SK-N-MC (cell line): Measurements from ENCODE around the gene POLR3A.
"Not testable (repeated sequence)": the region's sequence is repeated elsewhere in the genome, so short reads cannot be mapped to it uniquely, and the experiment has no call there.

Experiments used
- DNase-seq: peaks from one replicate; pipeline ENCODE4 v3.0.0-alpha.2; 2011; ENCODE audit warnings: low read depth, low spot score
- H3K27ac ChIP-seq: fragments of 200-600 bp; sonication (generic); 2 replicates; pipeline ENCODE4 v1.5.1; 2016; ENCODE audit warnings: mixed run types
- H3K36me3 ChIP-seq: fragments of 200-600 bp; sonication (generic); 2 replicates; pipeline ENCODE4 v1.6.1; 2017; ENCODE audit warnings: antibody characterized with exemption, low read length, mixed read lengths; ENCODE audit not compliant: insufficient read depth
- H3K4me3 ChIP-seq: fragments of 200-600 bp; sonication (generic); 2 replicates; pipeline ENCODE4 v1.5.1; 2016
- H3K9ac ChIP-seq: fragments of 200-600 bp; sonication (generic); 2 replicates; pipeline ENCODE4 v1.8.0; 2017; ENCODE audit warnings: mixed run types, mixed read lengths; ENCODE audit not compliant: insufficient read length
- H3K9me3 ChIP-seq: fragments of 200-600 bp; sonication (generic); 2 replicates; pipeline ENCODE4 v1.6.1; 2017; ENCODE audit warnings: low read depth, mild to moderate bottlenecking, antibody characterized with exemption, low read length, moderate library complexity, mixed read lengths
- EZH2 ChIP-seq: fragments of 200-600 bp; sonication (generic); IDR thresholded peaks from one replicate; pipeline ENCODE4 v1.6.1; 2017; ENCODE audit warnings: antibody characterized with exemption
- FOXP2 ChIP-seq: optimal IDR thresholded peaks from 2 replicates; pipeline ENCODE3; 2011; ENCODE audit warnings: mild to moderate bottlenecking, moderate library complexity; ENCODE audit not compliant: insufficient read depth; ENCODE audit errors: extremely low read length, control extremely low read depth
- POLR2AphosphoS5 ChIP-seq: IDR thresholded peaks from 2 replicates; pipeline ENCODE4 v1.6.1; 2012; ENCODE audit warnings: mild to moderate bottlenecking, low read depth, low read length, borderline replicate concordance

Gene POLR3A

DNA sequence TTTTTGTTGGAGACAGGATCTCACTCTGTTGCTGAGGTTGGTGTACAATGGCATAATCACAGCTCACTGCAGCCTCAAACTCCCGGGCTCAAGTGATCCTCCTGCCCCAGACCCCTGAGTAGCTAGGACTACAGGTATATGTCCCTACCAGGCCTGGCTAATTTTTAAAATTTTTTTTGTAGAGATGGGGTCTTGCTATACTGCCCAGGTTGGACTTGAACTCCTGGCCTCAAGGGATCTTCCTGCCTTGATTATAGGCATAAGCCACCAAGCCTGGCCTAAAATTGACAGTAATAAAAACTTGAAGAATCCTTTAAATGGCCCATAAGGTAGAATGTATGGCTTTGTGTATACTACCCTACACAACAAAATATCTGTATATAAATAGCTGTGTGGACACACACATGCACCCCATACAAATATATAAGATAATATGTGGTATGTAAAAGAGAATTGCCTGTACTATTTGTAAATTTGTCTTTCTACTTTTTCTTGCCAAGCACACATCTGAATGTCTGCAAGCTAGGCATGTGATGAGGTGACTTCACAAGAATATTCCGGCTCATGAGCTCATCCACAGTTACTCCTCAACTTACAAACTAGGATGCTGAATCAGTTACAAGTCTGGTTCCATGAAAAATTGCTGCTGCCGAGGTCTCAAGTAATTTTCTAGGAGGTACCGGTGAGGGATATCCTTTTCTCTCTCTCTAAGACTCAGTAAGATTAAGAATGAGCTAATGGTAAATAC, 26.6 kb downstream of the POLR3A start:
- no peak overlapping the region for H3K27ac ChIP-seq
- no peak overlapping the region for H3K4me3 ChIP-seq
- H3K9me3 ChIP-seq = no peaks in the 10 kb centered on the region
- no peak overlapping the region for H3K9ac ChIP-seq
- peaks cover 53% of the 10 kb centered on the region; the same call in 1 of the 2 replicates for H3K36me3 ChIP-seq
- TF ChIP-seq FOXP2 (no peak), EZH2 (no peak), POLR2AphosphoS5 (no peak)
- DNase-seq = no peak

DNA sequence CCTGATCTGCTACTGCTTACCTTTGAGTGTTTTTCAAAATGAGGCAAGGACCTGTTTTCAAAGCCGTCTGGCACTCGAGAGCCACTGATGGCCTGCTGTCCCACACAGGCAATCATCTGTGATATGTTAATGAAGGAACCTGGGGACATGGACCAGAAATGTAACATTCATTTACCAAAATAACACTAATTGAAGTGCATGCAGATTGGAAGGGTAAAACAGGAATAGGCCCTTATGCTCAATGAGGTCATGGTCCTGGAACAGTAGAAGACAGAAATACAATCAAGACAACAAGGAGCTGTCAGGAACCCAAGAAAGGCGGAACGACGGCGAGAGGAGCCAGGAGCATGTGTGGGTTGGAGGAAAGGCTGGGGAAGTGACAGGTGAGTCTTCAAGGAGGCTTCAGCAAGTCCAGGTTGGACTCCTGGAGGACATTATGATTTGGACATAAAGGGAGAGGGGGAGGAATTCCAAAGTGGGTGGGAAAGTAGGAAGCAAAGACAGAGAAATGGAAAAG, 28.3 kb downstream of the POLR3A start:
- H3K9ac ChIP-seq = no peak overlapping the region
- H3K27ac ChIP-seq = no peak overlapping the region
- H3K9me3 ChIP-seq = no peaks in the 10 kb centered on the region
- no peak for TF ChIP-seq FOXP2
- TF ChIP-seq POLR2AphosphoS5 = no peak
- TF ChIP-seq EZH2 = no peak
- no peak for DNase-seq
- H3K4me3 ChIP-seq = no peak overlapping the region
- H3K36me3 ChIP-seq = peaks cover 42% of the 10 kb centered on the region; the same call in 1 of the 2 replicates

DNA sequence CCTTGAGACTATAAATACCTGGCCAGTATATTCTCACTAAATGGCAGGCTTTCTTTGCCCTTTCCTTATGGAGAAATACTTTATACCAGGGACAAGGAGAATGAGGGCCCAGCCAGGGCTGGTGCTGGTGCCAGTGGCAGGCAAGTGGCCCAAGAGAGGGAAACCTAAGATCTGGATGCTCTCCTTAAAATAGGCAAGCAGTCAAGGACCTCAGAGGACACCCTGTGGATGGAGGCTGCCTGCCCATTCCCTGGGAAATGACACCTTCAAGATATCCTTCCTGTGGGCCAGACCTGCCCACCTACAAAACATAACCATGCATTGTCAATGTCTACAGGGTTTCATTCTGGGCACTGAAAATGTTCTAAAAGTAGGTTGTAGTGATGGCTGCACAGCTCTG, 29.1 kb downstream of the POLR3A start:
- no peaks in the 10 kb centered on the region for H3K9me3 ChIP-seq
- no peak for TF ChIP-seq FOXP2
- no peak for TF ChIP-seq POLR2AphosphoS5
- no peak for TF ChIP-seq EZH2
- DNase-seq = no peak
- H3K9ac ChIP-seq = no peak overlapping the region
- H3K36me3 ChIP-seq = peaks cover 35% of the 10 kb centered on the region; the same call in 1 of the 2 replicates
- H3K4me3 ChIP-seq = no peak overlapping the region
- H3K27ac ChIP-seq = no peak overlapping the region

DNA sequence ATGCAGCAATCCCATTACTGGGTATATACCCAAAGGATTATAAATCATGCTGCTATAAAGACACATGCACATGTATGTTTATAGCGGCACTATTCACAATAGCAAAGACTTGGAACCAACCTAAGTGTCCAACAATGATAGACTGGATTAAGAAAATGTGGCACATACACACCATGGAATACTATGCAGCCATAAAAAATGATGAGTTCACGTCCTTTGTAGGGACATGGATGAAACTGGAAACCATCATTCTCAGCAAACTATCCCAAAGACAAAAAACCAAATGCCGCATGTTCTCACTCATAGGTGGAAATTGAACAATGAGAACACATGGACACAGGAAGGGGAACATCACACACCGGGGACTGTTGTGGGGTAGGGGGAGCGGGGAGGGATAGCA, 30.5 kb downstream of the POLR3A start:
- not testable (repeated sequence) for H3K27ac ChIP-seq, DNase-seq, H3K9me3 ChIP-seq, H3K4me3 ChIP-seq, H3K9ac ChIP-seq
- peaks cover 31% of the 10 kb centered on the region; the same call in 1 of the 2 replicates for H3K36me3 ChIP-seq

DNA sequence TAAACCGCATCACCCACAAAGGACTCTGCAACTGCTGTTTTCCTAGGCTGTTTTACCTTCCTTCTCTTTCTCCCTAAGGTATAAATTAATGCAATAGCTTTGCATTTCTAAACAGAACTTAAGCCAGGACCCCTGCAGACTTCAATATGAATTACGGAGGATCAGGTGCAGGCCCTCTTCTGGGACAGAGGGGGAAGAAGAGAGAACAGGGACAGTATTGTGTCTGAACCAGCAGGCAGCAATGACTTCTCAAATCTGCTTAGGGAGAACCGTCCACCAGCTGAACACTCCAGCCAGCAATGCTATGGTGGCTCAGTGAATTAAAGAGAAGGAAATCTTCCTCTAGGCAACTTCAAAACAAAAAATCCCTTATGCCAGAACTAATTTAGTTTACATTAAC, 35.7 kb downstream of the POLR3A start:
- Histone ChIP-seq H3K27ac (no peak overlapping the region), H3K9me3 (no peaks in the 10 kb centered on the region), H3K9ac (no peak overlapping the region), H3K4me3 (no peak overlapping the region), H3K36me3 (peaks cover 26% of the 10 kb centered on the region; the same call in 1 of the 2 replicates)
- DNase-seq = no peak
- no peak for TF ChIP-seq POLR2AphosphoS5
- no peak for TF ChIP-seq EZH2
- TF ChIP-seq FOXP2 = no peak

DNA sequence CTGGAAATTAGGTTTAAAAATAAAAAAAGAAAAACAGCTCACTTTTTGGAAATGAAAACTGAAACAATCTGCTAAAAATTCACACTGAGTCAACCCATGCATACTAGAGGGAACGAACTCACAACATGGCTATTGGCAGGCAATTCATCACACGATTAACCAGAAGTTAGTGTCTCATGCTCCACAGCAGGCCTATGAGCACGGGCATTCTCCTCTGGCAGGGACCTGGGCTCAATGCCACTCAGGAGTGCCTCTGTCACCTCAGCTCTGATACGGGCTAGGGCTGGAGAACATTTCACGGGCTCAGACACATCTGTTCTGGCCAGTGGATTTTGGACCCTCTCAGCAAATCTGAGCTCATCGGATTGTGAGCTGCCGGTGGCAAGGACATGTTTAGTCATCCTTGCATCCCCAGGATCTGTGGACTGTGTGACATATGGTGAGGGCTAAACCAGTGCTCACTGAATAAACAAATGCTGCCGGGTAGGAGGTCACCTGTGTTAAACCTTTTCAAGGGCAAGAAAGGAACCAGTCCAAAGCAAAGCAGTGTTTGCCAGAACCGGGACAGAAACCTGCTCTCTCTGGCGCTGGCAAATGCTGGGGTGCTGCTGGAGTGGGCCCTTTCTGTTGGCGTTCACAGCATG, 40.1 kb downstream of the POLR3A start:
- DNase-seq = no peak
- no peak for TF ChIP-seq EZH2
- no peak for TF ChIP-seq FOXP2
- no peak for TF ChIP-seq POLR2AphosphoS5
- Histone ChIP-seq H3K9me3 (no peaks in the 10 kb centered on the region), H3K4me3 (no peak overlapping the region), H3K36me3 (peaks cover 43% of the 10 kb centered on the region; the same call in 1 of the 2 replicates), H3K27ac (no peak overlapping the region), H3K9ac (no peak overlapping the region)

DNA sequence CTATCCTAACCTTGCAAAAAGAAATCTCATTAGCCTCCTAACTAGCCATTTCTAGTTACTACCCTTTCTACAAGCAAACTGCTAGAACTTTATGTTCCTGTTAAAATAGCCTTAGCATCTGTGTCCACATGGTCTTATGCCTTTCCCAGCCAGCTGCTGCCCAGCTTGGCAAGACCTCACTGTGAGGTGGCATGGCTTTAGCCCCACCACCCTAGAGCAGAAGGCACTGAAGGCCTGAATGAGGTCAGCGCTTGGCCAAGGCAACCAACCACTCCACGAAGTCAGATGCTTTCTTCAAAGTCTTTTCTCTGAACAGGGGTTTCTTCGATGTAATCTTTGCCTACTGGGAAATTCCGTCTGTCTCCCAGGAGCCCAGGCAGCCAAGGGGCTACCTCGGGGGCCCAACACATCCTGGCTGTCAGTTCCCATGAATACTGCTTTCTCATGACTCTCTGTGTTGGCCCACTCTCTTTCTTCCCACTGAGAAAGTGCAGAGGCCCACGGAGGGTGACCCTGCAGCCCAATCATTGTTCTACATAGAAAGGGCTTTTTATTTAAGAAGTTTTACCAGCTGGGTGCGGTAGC, 41.6 kb downstream of the POLR3A start:
- Histone ChIP-seq H3K9me3 (no peaks in the 10 kb centered on the region), H3K36me3 (peaks cover 40% of the 10 kb centered on the region; the same call in 1 of the 2 replicates), H3K4me3 (no peak overlapping the region), H3K9ac (no peak overlapping the region), H3K27ac (no peak overlapping the region)
- DNase-seq = no peak
- no peak for TF ChIP-seq FOXP2
- TF ChIP-seq POLR2AphosphoS5 = no peak
- no peak for TF ChIP-seq EZH2

DNA sequence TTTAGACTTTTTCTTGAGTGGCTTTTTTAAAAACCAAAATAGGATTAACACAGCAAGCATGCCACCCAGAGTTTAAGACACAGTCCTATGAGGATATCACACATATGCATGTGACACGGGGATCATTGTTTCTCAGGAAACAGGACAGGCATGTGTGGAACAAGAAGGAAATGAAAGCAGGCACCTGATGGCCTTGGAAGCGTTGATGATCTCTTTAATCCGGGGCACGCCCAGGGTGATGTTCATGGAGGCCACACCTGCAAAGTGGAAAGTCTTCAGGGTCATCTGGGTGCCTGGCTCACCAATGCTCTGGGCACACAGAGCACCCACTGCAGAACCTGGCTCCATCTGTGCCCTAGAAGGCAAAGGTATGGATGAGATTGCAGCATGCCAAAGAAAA, 44.3 kb downstream of the POLR3A start:
- Histone ChIP-seq H3K9ac (no peak overlapping the region), H3K27ac (no peak overlapping the region), H3K9me3 (no peaks in the 10 kb centered on the region), H3K36me3 (peaks cover 38% of the 10 kb centered on the region; the same call in 1 of the 2 replicates), H3K4me3 (no peak overlapping the region)
- no peak for TF ChIP-seq FOXP2
- no peak for TF ChIP-seq POLR2AphosphoS5
- no peak for TF ChIP-seq EZH2
- DNase-seq = no peak
